Uterus (tissue), 2 donors: Measurements from ENCODE around the gene MAN2A1.

ENCODE experiments used
- CTCF ChIP-seq, 4 experiments: fragments of 200-600 bp in 2 of 4; fragments of 450-650 bp in 2 of 4; sonication (generic) in 2 of 4; IDR thresholded peaks; one replicate each; pipeline ENCODE4 v1.5.1; 2016 to 2019; ENCODE audit warnings: antibody characterized with exemption in 4 of 4, mild to moderate bottlenecking in 2 of 4, moderate library complexity in 1 of 4
- POLR2A ChIP-seq, 2 donors: fragments of 450-650 bp; IDR thresholded peaks; one replicate each; pipeline ENCODE4 v1.6.1; 2016; ENCODE audit warnings: antibody characterized with exemption in 2 of 2, mild to moderate bottlenecking in 1 of 2, moderate library complexity in 1 of 2

GRCh38 chr5:109660301-109660700 lies 29.4 kb upstream of the MAN2A1 start:
- TF ChIP-seq CTCF (IDR thresholded peaks at IDR 0.05) (no peak), POLR2A (IDR thresholded peaks at IDR 0.05) (no peak)
